OCI-LY1 (cell line): ENCODE results near the gene STRBP.

Source experiments
- CTCF ChIP-seq: fragments of 200-600 bp; sonication (generic), shearing (Covaris generic); IDR thresholded peaks from 2 replicates; pipeline ENCODE4 v1.5.1; 2017; ENCODE audit warnings: mild to moderate bottlenecking, antibody characterized with exemption, low read length, moderate library complexity, mixed read lengths
- EZH2 ChIP-seq: fragments of 200-600 bp; sonication (generic), shearing (Covaris generic); IDR thresholded peaks from 2 replicates; pipeline ENCODE4 v1.8.0; 2017; ENCODE audit warnings: borderline replicate concordance, mixed run types, mild to moderate bottlenecking, antibody characterized with exemption, low read length, moderate library complexity, mixed read lengths

DNA sequence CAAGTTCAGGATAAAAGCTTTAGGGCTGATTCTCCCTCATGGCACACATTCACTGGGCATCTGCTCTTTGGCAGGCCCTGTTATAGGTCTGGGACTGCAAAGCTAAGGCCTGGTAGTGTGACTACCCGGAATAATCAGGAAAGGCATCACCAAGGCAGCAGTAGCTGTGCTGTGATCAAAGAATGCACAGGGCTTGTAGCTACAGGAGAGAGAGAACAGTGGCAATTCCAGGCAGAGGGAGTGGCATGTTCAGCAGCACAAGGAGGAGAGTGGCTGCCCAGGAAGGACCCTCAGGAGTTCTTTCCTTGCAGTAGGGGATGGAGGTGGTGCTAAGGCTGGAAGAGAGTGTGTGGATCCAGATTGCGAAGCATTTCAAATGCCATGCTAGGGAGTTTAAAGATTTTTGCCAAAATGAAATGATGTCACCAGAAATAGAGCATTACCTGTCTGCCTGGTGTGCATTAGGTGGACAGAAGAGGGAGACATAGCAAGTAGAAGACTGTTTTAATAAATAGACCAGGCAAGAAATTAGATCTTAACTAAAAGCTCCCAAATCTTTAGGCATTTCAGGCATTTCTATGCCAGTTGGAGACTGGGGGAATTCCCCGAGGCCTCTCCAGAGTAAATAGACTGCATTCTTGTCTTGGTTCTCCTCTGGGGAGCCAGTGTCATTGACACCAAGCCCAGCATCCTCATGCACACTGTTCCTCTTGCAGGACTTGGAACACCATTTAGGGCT lies 165.8 kb downstream of the STRBP start:
- TF ChIP-seq CTCF (peak; percentile 67), EZH2 (no peak)
